ENCODE results near the gene AKAIN1.

- no peak for TF ChIP-seq CTCF (conservative IDR thresholded peaks at IDR 0.05; ENCODE audit: low read length)
- TF ChIP-seq EZH2phosphoT487 (IDR thresholded peaks at IDR 0.05; ENCODE audit: borderline replicate concordance, low read depth, low read length), result no peak
These were observed 51.8 kb downstream of the AKAIN1 start for GRCh38 chr18:5145168-5145825.
